GM12865 (cell line): ENCODE measurements around the gene DIS3L2.

Source experiments
- DNase-seq: peaks from one replicate; pipeline ENCODE4 v3.0.0; 2010; ENCODE audit warnings: low read depth
- H3K4me3 ChIP-seq: 2 replicates; pipeline ENCODE4 v1.5.1; 2011; ENCODE audit warnings: mild to moderate bottlenecking, low read depth, low read length, control low read depth
- CTCF ChIP-seq: IDR thresholded peaks from 2 replicates; pipeline ENCODE4 v1.5.1; 2011; ENCODE audit warnings: low read length, control low read depth, low read depth, inconsistent platforms; ENCODE audit not compliant: insufficient read depth; ENCODE audit errors: missing control alignments

Gene DIS3L2

GRCh38 chr2:232249096-232249495 lies 287.6 kb downstream of the DIS3L2 start:
- no peak for DNase-seq
- H3K4me3 ChIP-seq = no peak overlapping the region
- no peak for TF ChIP-seq CTCF

GRCh38 chr2:232250246-232251175 lies 289.0 kb downstream of the DIS3L2 start:
- DNase-seq = no peak
- no peak for TF ChIP-seq CTCF
- H3K4me3 ChIP-seq = no peak overlapping the region

GRCh38 chr2:232255033-232255432 lies 293.5 kb downstream of the DIS3L2 start:
- H3K4me3 ChIP-seq = no peak overlapping the region
- no peak for DNase-seq
- TF ChIP-seq CTCF = no peak

GRCh38 chr2:232260075-232260474 lies 298.6 kb downstream of the DIS3L2 start:
- no peak for TF ChIP-seq CTCF
- DNase-seq = no peak
- no peak overlapping the region for H3K4me3 ChIP-seq

- DNase-seq = no peak
- H3K4me3 ChIP-seq = no peak overlapping the region
- TF ChIP-seq CTCF = no peak
These were observed 300.3 kb downstream of the DIS3L2 start for GRCh38 chr2:232261776-232262175.

- no peak for TF ChIP-seq CTCF
- DNase-seq = no peak
- H3K4me3 ChIP-seq = no peak overlapping the region
These were observed 301.8 kb downstream of the DIS3L2 start for GRCh38 chr2:232263295-232263694.
